GM12878 (cell line): ENCODE results near the gene ATG9A. TPM values are rescaled to one million over a fixed set of nuclear protein-coding genes. Genes with fewer than 3 reads are reported as not detected.
A peak's percentile ranks its signal among the peaks of the same experiment; 100 is the strongest.

Source experiments
- ASH2L ChIP-seq: fragments of 300-600, 200-600 bp; sonication (generic); IDR thresholded peaks from 2 replicates; pipeline ENCODE4 v1.6.1; 2017; ENCODE audit warnings: low read depth, mild to moderate bottlenecking, borderline replicate concordance
- ATF3 ChIP-seq: IDR thresholded peaks from 2 replicates; pipeline ENCODE4 v1.6.1; 2011; ENCODE audit warnings: low read depth, mild to moderate bottlenecking, low read length, moderate library complexity, borderline replicate concordance; ENCODE audit errors: extremely low read depth
- BRCA1 ChIP-seq: IDR thresholded peaks from 2 replicates; pipeline ENCODE4 v1.6.1; 2011; ENCODE audit warnings: low read depth, low read length, improper control_type of control experiment
- E2F8 ChIP-seq: fragments of 450-650 bp; IDR thresholded peaks from 2 replicates; pipeline ENCODE4 v1.6.1; 2018; ENCODE audit warnings: mild to moderate bottlenecking, low read depth, moderate library complexity; ENCODE audit not compliant: partially characterized antibody
- HCFC1 ChIP-seq: fragments of 150-350 bp; IDR thresholded peaks from 2 replicates; pipeline ENCODE4 v1.6.1; 2014; ENCODE audit warnings: low read length
- IKZF1 ChIP-seq: fragments of 450-650 bp; conservative IDR thresholded peaks from 2 replicates; pipeline ENCODE4 v1.6.1; 2017; ENCODE audit warnings: antibody characterized with exemption, mild to moderate bottlenecking
- IRF3 ChIP-seq: fragments of 450-650 bp; IDR thresholded peaks from 2 replicates; pipeline ENCODE4 v1.6.1; 2014; ENCODE audit warnings: mild to moderate bottlenecking
- JUNB ChIP-seq: IDR thresholded peaks from 2 replicates; pipeline ENCODE4 v1.6.1; 2016; ENCODE audit warnings: antibody characterized with exemption, mild to moderate bottlenecking
- MAX ChIP-seq: IDR thresholded peaks from 2 replicates; pipeline ENCODE4 v1.6.1; 2012; ENCODE audit warnings: low read depth, low read length, improper control_type of control experiment
- NFIC ChIP-seq: IDR thresholded peaks from 2 replicates; pipeline ENCODE4 v1.6.1; 2012; ENCODE audit warnings: low read depth, mild to moderate bottlenecking, inconsistent platforms, low read length, moderate library complexity
- NFXL1 ChIP-seq: fragments of 450-650 bp; IDR thresholded peaks from 2 replicates; pipeline ENCODE4 v1.6.1; 2017; ENCODE audit warnings: antibody characterized with exemption, mild to moderate bottlenecking, borderline replicate concordance
- NR2C2 ChIP-seq: IDR thresholded peaks from 2 replicates; pipeline ENCODE4 v1.6.1; 2011; ENCODE audit warnings: borderline replicate concordance, low read depth; ENCODE audit not compliant: control insufficient read depth, insufficient read length
- NRF1 ChIP-seq: conservative IDR thresholded peaks from 2 replicates; pipeline ENCODE4 v1.6.1; 2011; ENCODE audit warnings: mild to moderate bottlenecking, low read depth, low read length, improper control_type of control experiment
- RELB ChIP-seq: fragments of 450-650 bp; IDR thresholded peaks from 2 replicates; pipeline ENCODE4 v1.6.1; 2017; ENCODE audit warnings: low read depth, mild to moderate bottlenecking, moderate library complexity
- SIX5 ChIP-seq: IDR thresholded peaks from 2 replicates; pipeline ENCODE4 v1.6.1; 2011; ENCODE audit warnings: mild to moderate bottlenecking, low read depth, low read length, moderate library complexity; ENCODE audit not compliant: severe bottlenecking
- SKIL ChIP-seq: fragments of 450-650 bp; IDR thresholded peaks from 2 replicates; pipeline ENCODE4 v1.6.1; 2017; ENCODE audit warnings: mild to moderate bottlenecking, low read depth, inconsistent platforms; ENCODE audit not compliant: poor library complexity, severe bottlenecking
- STAT1 ChIP-seq: fragments of 450-650 bp; conservative IDR thresholded peaks from 2 replicates; pipeline ENCODE4 v1.6.1; 2014; ENCODE audit warnings: antibody characterized with exemption, mild to moderate bottlenecking
- TAF1 ChIP-seq: IDR thresholded peaks from 2 replicates; pipeline ENCODE4 v1.6.1; 2011; ENCODE audit warnings: mild to moderate bottlenecking, low read depth, low read length, borderline replicate concordance
- TCF12 ChIP-seq: IDR thresholded peaks from 2 replicates; pipeline ENCODE4 v1.6.1; 2011; ENCODE audit warnings: low read depth, mild to moderate bottlenecking, low read length
- WRNIP1 ChIP-seq: IDR thresholded peaks from 2 replicates; pipeline ENCODE4 v1.6.1; 2011; ENCODE audit warnings: low read depth, low read length, improper control_type of control experiment, borderline replicate concordance
- ZNF622 ChIP-seq: fragments of 450-650 bp; IDR thresholded peaks from 2 replicates; pipeline ENCODE4 v1.6.1; 2017; ENCODE audit warnings: mild to moderate bottlenecking, inconsistent platforms
- polyA plus RNA-seq, 11 experiments: library from polyadenylated mRNA; depleted of rRNA in 4 of 11; unstranded in 6 of 11; stranded (reverse) in 5 of 11; fragments of >200 nt; fragmentation: Nextera tagmentation in 4 of 11; fragmentation: Illumina TruSeq in 1 of 11; extraction: Ambion mirVana in 4 of 11; extraction: Trizol in 1 of 11; gene quantifications; 1 replicate in 1 of 11; 2 replicates in 10 of 11; pipeline versions ENCODE4 v1.2.1 to v1.2.3, GENCODE V29; 2011 to 2016; ENCODE audit warnings: inconsistent platforms in 2 of 11, missing spikeins in 2 of 11, low read depth in 1 of 11
- total RNA-seq, 4 experiments: library from RNA; depleted of rRNA in 3 of 4; stranded (reverse); fragments of >200 nt in 3 of 4; fragmentation: Illumina TruSeq in 1 of 4; extraction: Trizol in 1 of 4; gene quantifications; 2 replicates each; pipeline versions ENCODE4 v1.2.1 to v1.2.3, GENCODE V29; 2013 to 2021

Gene ATG9A
- total and polyA plus RNA-seq, 10 of the 15 experiments (the other 5 are each of a cell fraction or from before 2014, with no cell fraction given): 0.16 to 37.5 (median 14.6) TPM; not detected in 1

GRCh38 chr2:219177552-219178376 is 51.7 kb downstream of the ATG9A start, which contains the start of gene RETREG2 (continued):
- TF ChIP-seq JUNB: no peak
- 0 out of 2 replicates have a peak, but pooled peaks have one; percentile 55 for TF ChIP-seq RELB
- TF ChIP-seq BRCA1: no peak
- no peak for TF ChIP-seq ZNF622
- TF ChIP-seq NFIC: no peak
- TF ChIP-seq TAF1: peak; percentile 49; the same call in 1 of the 2 replicates
- TF ChIP-seq ASH2L: no peak
- TF ChIP-seq NFXL1: no peak
- TF ChIP-seq SIX5: peak; percentile 28
- peak; percentile 79 for TF ChIP-seq NRF1
- TF ChIP-seq WRNIP1: no peak
- peak; percentile 99 for TF ChIP-seq ATF3
- TF ChIP-seq NR2C2: no peak
- no peak for TF ChIP-seq E2F8
- TF ChIP-seq TCF12: no peak
- TF ChIP-seq HCFC1: peak; percentile 57
- TF ChIP-seq IRF3: peak; percentile 8; the same call in 1 of the 2 replicates
- peak; percentile 89 for TF ChIP-seq IKZF1
- TF ChIP-seq STAT1: peak; percentile 86; the same call in 1 of the 2 replicates
- no peak for TF ChIP-seq SKIL
- peak; percentile 98 for TF ChIP-seq MAX
